Fibroblast of skin of left biceps (primary cell): Measurements from ENCODE around the gene FRMD3.
"Not testable (repeated sequence)": the region's sequence is repeated elsewhere in the genome, so short reads cannot be mapped to it uniquely, and the experiment has no call there.

Source experiments
- DNase-seq, 2 experiments: peaks; one replicate each; pipeline ENCODE4 v3.0.0-alpha.2; 2013; ENCODE audit warnings: low read depth in 2 of 2

FRMD3 gene

GRCh38 chr9:83523684-83524083 lies 14.5 kb downstream of the FRMD3 start:
- DNase-seq, result no peak

- DNase-seq, result no peak
Observed at GRCh38 chr9:83521411-83521810, 16.8 kb downstream of the FRMD3 start.

GRCh38 chr9:83521011-83521410 lies 17.2 kb downstream of the FRMD3 start:
- DNase-seq, result no peak

- no peak for DNase-seq
Observed at GRCh38 chr9:83520292-83520691, 17.9 kb downstream of the FRMD3 start.

- DNase-seq, result not testable (repeated sequence)
Observed at GRCh38 chr9:83517980-83518379, 20.2 kb downstream of the FRMD3 start.

GRCh38 chr9:83514767-83515166 lies 23.4 kb downstream of the FRMD3 start:
- DNase-seq, result no peak

GRCh38 chr9:83512621-83513020 lies 25.6 kb downstream of the FRMD3 start:
- DNase-seq, result no peak

- DNase-seq, result no peak
Observed at GRCh38 chr9:83511051-83511450, 27.1 kb downstream of the FRMD3 start.

- DNase-seq, result peak; percentile 97
Observed at GRCh38 chr9:83509402-83509801, 28.8 kb downstream of the FRMD3 start.

- no peak for DNase-seq
Observed at GRCh38 chr9:83508067-83508466, 30.1 kb downstream of the FRMD3 start.

- no peak for DNase-seq
Observed at GRCh38 chr9:83505282-83505681, 32.9 kb downstream of the FRMD3 start.

- DNase-seq, result no peak
Observed at GRCh38 chr9:83503866-83504265, 34.3 kb downstream of the FRMD3 start.

GRCh38 chr9:83501565-83501964 lies 36.6 kb downstream of the FRMD3 start:
- no peak for DNase-seq

- DNase-seq, result no peak
Observed at GRCh38 chr9:83497441-83497840, 40.8 kb downstream of the FRMD3 start.

GRCh38 chr9:83491995-83492394 lies 46.2 kb downstream of the FRMD3 start:
- DNase-seq, result no peak

GRCh38 chr9:83491413-83491812 lies 46.8 kb downstream of the FRMD3 start:
- no peak for DNase-seq

GRCh38 chr9:83489961-83490360 lies 48.2 kb downstream of the FRMD3 start:
- DNase-seq, result no peak

- no peak for DNase-seq
Observed at GRCh38 chr9:83484990-83485389, 53.2 kb downstream of the FRMD3 start.

GRCh38 chr9:83483223-83483622 lies 55.0 kb downstream of the FRMD3 start:
- DNase-seq, result no peak

- DNase-seq, result no peak
Observed at GRCh38 chr9:83479765-83480164, 58.4 kb downstream of the FRMD3 start.

GRCh38 chr9:83477571-83477970 lies 60.6 kb downstream of the FRMD3 start:
- DNase-seq, result no peak

GRCh38 chr9:83477120-83477519 lies 61.1 kb downstream of the FRMD3 start:
- no peak for DNase-seq

- no peak for DNase-seq
Observed at GRCh38 chr9:83476513-83476912, 61.7 kb downstream of the FRMD3 start.

GRCh38 chr9:83475741-83476140 lies 62.5 kb downstream of the FRMD3 start:
- no peak for DNase-seq

- DNase-seq, result no peak
Observed at GRCh38 chr9:83474631-83475030, 63.6 kb downstream of the FRMD3 start.
